HG03135 (cell line): ENCODE data around the gene BCL11A.

ENCODE experiments used
- ATAC-seq: cut with Tn5 transposase; IDR thresholded peaks from one replicate; pipeline ENCODE4 v1.9.1; 2021; ENCODE audit warnings: mild to moderate bottlenecking, moderate library complexity; ENCODE audit not compliant: unreplicated experiment

Gene BCL11A

DNA sequence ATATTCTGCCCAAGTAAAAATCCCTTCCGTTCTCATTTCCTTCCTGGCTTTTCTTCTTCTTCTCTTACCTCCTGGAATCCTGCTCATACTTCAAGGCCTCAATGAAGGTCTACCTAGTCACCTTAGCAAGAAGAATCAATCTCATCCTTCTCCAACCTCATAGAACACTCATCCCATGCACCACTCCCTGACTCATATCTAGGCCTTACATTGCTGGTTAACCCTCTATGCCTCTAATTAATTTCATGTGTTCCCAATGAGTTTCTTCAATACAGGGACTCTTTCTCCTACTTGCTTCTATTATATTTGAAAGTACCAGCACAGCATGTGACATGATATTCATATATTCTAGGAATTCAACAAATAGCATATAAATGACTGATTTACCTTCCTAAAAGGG is 63.0 kb downstream of the BCL11A start:
- ATAC-seq, result no peak

DNA sequence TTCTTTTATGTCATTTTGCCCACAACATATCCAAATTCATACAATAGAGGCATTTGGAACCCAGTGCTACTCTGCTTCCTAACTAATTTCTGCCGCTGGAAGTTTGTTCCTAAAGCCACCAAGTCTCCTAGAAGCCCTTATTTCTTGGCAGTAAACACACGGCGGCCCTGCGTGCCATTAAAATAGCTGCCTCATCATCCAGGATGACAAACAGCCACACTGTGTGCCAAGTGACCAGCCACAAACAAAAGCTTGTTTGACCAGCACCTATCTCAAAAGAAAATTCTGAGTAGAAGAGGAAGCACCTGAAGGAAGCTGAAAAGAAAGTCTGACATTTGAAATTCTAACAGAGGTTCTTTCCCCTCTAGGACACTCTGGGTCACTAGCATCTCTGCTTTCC is 64.2 kb downstream of the BCL11A start:
- no peak for ATAC-seq

DNA sequence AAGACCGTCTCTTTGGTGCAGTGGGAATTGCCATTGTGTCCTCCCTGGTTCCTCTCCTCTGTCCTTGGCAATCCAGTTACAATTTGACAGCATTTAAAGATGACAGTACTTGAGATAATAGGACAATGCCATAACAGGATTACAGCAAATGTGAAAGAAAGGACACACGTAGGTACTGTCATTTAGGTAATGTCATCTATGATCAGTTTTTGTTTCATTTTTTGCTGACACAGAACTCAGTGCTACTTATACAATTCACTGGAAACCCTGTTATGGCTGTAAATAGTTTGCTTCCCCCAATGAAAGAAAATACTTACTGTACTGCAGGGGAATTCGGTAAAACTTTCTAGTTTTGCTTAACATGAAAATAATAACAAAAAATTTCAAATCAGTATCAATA is 65.2 kb downstream of the BCL11A start:
- peak; percentile 67 for ATAC-seq

DNA sequence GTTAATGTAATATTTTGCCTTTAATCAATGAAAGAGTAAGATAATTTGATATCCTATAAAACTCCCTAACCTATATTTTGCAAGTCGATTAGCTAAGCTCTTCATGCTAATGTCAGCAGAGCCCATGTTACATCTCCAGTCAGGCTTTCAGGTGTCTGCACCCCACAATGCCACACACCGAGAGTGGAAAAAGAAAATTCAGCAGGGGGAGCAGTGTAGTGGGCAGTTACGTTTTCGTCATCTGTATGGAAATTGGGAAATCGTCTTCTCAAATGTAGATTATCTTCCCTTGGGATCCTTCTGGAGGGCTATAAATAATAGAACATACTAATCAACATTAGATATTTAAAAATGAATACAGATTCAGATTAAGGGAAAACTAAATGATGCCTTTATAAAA is 66.3 kb downstream of the BCL11A start:
- ATAC-seq, result no peak

DNA sequence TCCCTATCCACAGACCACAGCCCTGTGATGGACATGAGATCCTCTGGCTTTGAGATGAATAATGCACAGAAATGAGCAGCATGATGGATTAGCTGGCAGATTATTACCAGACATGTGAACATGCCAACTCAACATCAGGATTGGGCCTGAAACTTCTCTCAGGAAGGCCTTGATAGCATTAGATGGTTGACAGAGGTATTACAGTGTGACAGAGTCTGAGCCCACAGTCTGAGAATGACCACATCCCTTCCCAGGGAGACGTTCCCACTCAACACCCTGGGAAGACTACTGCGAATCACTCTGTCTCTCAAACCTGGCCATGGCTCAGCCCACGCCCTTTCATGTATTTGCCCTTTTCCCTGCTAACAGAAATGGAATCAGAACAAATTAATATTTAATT is 66.9 kb downstream of the BCL11A start:
- no peak for ATAC-seq

DNA sequence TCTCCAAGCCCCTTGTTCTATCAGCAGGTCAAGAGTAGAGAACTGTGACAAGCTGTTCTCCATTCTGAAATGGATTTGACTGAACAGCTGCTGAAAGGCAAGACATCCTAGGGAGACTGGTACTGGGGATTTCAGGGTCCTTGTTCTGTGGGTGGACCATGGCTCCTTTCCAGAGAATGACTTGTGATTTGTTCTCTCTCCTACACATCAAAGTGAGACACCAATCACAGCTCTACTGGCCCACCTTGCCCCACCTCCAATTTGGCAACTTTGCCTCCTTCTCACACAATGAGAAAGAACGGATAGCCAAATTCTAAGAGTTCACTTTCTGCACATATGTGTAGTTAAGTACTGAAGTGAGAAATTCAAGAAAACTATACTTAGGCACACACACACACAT is 67.4 kb downstream of the BCL11A start:
- no peak for ATAC-seq

DNA sequence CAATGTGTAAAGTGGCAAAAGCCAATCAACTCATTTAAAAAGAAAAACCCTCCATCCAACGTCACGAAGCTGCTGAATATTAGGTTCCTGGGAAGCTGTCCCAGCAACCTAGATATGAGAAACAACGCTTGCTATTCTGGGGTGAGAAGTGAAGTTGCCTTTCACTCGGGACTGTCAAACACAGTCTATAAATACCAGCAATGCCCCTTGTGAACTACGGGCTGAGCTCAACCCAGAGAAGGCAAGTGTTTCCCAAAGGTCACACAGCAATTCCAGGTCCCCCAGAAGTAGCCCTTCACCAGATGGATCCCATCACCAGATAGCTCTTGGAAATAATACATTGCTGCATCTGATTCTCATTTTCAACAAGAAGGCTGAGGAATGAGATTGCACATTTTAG is 67.9 kb downstream of the BCL11A start:
- no peak for ATAC-seq

DNA sequence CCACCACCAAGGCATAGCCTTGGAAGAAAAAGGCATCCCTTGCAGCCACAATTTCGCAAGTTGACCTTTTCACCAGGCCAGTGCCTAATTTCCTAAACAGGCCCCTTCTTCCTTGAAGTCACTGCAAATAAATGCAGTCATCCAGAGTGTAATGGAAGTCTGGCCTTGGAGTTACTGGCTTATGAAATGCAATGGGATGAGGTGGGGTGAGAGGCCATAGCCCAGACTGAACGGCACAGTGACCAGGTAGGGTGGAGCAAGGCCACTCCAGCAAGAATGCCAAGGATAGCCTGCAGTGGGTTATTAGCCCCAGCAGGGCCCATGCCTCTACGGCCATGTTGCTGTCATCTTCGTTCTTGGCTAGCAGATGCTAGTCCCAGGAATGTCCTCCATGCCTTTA is 68.4 kb downstream of the BCL11A start:
- no peak for ATAC-seq

DNA sequence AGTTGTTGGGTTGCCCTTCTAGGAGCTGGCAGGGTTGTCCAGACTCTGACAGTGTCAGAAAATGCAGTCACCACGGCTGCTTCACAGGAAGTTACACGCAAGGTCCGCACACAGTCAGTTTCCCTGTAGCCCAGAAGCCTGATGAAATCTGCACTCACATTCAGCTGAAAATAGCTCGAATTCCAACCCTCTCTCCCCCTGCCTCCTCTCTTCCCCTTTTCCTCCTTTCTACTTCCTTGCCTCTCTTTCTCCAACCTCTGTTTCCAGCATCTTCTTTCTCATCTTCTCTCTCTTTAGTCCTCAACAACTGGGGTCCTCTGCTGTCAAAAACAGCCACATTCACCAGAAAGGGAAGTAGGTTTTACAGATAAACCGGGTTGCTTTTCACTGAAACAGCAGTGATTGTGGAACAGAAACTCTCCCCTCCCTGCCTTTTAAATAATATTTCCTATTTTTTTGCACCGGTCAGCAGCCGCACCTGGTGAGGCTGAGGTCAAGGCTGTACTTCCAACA is 69.3 kb downstream of the BCL11A start:
- no peak for ATAC-seq

DNA sequence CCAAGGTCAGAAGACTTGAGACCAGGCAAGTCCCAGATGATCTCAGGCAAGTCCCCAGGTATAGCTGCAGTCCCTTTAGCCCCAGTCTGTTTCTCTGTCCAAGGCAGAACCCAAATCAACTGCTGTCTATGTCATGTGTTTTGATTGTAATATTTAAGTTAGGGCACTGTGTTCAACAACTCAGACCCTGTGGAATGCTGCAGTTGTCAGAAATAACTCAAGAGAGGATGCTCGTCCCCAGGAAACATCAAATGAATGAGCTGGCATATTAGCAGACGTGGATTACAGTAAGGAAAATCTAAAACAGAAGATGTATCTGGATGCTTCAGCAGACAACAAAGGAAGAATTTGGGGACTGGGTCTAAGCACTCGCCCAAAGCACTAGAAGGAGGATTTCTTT is 70.1 kb downstream of the BCL11A start:
- no peak for ATAC-seq

DNA sequence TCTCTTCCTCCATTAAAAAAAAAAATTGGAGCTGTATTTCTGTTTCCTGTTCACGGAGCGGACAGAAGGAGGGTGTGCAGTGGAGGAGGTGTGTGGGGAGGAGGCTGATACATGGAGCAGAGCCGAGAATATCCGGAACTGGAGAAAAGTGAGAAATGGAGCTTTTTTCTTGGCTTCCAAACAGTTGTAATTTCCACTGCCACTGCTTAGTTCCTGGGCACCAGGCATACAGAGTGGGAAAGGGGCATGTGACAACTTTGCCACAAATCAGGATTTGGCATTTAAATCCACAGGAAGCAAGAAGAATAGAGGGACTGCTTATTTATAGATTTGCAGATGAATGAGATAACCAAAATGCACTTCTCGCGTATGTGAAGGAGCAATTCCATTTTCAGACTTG is 71.2 kb downstream of the BCL11A start:
- ATAC-seq, result no peak

DNA sequence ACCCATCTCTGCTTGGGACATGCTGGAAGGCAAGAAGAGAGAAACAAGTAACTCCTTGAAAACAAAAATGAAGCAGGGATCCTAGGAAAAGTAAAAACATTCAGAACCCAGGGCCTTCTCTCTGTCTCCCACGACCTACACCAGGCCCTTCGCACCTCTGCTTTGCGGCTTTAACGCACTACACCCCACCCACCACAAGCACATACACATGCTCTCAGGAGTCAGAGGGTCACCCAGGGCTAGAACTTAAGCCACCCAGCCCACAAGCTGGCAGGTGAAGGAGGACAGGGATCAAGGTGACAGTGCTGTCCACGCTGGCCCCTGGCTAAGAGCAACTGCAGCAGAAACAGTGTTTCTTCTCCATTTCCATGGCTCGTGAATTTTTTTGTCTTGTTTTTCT is 72.2 kb downstream of the BCL11A start:
- no peak for ATAC-seq

DNA sequence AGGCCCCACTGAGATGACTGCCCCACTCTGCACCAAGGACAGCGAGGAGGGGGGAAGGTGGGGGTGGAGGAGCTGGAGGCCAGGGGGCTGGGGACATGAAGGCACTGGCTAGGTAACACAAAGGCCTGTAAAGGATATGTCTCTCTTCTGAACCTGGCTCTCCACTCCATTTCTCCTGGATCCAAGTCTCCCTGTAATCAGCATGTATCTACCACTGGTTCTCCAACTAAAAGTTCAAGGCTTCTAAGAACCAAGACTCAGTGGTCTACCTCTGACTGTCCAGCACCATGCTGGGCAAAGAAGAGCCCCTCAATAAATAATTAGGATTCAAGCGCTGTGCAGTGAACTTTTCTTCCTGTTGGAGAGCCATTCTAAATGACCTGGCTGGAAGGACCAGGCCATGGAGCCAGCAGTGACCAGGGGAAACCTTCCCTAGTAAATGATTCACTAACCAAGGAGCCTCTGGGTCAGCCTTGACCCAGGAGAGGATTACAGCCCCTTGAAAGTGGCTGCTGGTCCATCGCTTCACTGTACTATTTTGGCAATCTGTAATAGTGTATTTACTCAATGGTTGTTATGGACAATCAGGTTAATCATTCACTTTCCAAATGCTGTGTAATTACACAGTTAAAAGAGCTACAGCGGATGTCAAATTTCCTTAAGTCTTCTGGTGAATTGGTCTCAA is 73.2 kb downstream of the BCL11A start:
- peak; percentile 45 for ATAC-seq

DNA sequence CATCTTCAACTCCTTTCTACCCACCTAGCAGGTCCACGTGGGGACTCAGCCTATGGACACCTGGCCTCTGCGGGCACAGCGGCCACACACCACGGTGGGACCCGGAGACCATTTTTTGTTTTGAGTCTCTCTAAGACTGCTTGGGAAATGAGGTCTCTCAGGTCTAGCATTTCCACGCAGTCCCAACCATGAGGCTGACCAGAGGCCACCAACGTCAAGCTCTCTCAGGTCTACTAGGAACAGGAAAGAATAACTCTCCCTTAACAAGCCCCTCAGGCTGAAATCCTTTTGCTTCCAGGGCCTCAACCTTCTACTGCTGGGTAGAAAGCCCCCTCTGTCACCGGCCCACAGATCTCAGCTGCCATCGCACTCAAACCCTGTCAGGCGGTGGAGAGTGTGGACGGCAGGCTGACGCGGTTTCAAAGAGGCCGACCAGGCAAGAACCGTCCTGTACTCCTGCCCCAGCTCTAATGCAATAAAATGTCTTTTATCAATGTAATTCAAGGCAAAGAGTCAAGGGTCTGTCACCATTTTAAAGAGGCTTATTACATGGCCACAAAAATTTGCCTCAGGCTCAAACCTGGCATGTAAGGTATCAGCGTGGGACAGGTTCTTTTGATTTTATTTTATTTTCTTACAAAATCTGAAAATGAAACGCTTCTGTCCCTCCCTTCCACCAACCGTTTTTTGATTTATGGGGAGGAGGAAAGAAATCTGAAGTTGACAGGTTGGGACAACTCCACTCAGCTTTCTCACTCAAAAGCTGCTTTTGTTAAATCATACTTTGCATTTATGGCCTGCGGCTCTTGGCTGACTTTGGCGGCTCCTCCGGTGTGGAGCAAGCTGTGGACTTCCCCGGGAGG is 74.0 kb downstream of the BCL11A start:
- ATAC-seq, result no peak

DNA sequence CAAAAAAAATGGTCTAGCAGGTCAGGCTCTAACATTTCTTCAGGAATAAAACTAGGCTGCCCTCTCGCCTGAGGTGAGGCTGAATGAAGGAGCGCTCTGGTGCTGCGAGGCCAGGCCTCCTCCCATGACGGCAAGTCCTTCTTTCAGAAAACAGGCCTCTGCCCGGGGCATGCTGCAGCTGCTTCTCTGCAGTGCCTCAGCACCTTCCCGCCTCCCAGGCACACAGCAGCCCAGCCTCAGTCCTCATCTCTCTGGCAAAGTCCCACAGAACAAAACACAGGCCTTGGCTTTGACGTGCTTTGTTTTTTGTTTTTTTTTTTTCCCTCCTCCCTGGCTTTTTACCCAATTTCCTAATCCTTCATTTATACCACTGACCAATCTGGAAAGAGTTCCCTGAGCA is 74.8 kb downstream of the BCL11A start:
- no peak for ATAC-seq

DNA sequence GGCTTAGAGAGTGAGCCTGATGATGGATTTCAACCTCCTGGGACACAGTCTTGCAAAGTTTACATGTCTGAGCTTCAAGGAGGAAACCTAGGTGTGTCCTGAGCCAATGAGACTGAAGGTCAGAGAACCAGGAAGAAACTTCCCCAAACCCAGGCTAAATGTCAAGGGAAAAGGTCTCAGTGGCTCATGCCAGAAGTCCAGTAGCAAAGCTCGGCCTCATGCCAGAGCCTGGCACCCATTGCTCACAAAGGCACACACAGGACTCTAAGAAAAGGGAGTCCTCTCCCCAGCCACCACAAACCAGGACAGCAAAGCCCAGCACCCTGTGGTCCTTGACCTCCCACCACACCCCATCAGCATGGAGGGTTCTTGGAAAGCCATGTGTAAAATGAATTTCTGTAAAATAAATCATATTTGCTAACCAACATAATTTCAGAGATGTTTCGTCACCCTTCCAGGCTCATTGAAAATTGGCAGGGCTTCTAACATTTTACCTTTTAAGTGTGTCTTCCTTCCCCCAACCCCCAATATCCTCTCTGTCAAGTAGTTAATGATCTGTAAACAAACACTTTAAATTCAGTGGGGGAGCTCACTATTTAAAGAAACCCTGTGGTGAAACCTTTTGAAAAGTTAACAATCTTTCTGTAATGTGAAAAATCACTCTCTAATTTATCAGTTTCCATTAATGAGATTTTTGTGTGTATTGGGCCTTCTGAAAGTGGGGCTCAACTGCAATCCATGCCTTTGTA is 77.1 kb downstream of the BCL11A start:
- ATAC-seq, result no peak

DNA sequence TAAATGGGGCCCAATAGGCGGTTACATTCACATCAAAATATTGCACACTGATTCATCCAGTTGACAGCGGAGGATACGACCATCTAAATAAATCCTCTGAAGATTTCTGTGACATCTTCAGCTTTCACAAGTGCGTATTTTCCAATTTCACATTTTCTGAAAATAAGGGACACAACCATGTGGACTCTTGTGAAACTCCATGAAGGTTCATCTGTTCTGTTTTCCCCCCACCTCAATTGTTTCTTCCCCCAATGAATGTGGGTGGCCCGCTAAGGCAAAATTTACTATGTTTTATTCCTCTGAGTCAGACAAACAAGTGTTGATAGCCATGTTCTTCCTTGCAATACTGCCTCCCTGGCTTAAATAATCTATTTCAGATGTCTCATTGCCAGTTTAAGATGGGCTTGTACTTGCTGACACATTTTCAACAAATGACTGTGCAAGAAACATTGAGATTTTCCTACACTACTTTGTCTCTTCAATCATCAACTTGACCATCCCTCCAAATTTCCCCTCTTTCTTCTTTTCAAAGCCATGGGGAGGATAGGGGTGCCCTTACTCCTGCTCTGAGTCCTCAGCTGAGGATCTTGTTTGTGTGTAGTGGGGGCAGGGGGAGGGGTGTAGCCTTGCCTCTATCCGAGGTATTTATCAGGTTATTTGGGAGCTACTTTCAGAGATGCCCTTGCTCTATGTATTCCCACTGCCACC is 78.2 kb downstream of the BCL11A start:
- ATAC-seq, result no peak

DNA sequence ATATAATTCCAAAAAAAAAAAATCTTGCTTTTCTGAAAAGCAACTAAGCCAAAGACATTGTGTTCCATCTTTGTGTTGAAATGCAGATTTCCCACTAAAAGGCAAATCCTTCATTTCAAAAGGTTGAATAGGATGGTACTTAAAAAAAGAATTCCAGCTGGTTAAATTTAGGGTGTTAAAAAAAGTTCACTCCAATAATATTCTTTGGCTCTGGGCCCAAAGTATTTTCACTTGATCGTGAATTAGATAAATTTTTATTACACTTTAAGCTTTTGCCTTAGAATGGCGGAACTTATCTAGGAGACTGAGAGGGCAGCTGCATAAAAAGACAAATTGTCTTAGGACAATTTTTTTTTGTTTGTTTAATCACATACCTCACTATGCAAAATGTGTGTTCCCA is 79.2 kb downstream of the BCL11A start:
- no peak for ATAC-seq

DNA sequence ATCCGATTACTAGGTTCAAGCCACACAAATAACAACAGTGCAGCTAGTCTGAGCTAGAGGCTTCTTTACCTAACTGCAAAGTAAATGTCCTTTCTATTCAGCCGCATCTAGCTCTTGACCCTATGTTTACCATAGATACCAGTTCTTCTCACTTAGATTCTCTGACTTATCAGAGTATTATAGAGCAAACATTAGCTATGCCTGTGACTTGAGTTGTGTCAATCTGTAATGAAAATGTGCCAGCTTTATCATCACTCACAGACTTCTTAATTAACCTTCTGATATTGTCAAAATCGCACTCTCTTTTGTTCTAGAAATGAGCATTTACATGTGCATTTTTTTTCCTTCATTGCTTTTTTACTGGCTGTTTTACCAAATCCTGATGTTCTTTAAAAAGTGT is 79.9 kb downstream of the BCL11A start:
- ATAC-seq, result no peak

DNA sequence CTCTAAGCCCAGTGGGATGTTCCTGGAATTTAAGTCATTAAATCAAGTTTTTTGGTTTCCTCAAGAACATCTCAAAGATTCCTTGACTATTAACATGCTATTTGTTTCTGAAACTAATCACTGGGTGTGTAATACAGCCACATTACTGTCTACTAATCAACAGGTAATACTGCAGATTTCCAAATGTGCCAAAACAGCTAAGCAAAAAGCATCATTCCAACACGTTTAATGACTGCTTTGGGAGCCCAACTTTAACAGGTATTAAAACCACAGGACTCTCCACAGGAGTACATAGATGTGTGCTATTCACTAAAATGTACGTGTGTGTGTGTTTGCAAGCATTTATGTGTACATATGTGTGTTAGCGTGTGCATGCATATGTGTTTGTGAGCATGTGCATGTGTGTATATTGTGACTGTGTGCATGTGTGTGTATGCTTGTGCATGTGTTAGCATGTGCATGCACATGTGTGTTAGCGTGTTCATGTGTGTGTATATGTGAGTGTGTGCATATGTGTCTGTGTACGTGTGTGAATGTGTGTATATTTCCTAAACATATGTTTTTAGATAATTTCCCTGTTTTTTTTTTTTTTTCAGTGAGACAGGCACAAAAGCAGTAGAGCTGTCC is 80.7 kb downstream of the BCL11A start:
- no peak for ATAC-seq

DNA sequence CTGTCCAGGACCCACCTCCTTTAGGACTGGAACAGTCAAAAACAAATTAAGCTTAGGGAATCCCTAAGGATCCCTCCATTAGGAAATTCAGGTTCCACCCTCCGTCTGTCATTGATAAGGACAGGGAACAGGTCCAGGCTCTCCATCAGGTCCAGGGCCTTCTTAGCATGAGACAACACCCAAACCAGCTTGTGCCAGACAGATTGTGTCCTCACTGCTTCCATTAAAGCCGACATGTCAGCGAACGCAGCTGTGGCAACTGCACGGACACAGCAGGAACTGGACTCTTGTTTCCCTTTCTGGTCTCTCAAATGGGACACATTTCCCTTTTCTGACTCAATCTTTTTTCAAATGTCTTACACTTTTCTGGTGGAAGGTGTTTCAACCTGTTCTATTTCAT is 81.4 kb downstream of the BCL11A start:
- no peak for ATAC-seq
